OCI-LY3 (cell line): ENCODE results near the gene VWA2.

Experiments
- H2AFZ ChIP-seq: fragments of 200-600, 300-600 bp; shearing (Covaris generic); 2 replicates; pipeline ENCODE4 v1.6.0; 2014; ENCODE audit warnings: antibody characterized with exemption, low read depth, low read length
- H3K27ac ChIP-seq: fragments of 200-600, 300-600 bp; sonication (generic); 2 replicates; pipeline ENCODE4 v1.5.1; 2014; ENCODE audit warnings: mild to moderate bottlenecking, low read length, moderate library complexity, mixed read lengths
- H3K27me3 ChIP-seq: fragments of 200-600, 300-600 bp; sonication (generic); 2 replicates; pipeline ENCODE4 v1.6.1; 2014; ENCODE audit warnings: low read depth, low read length, mixed read lengths
- H3K36me3 ChIP-seq: fragments of 200-600, 300-600 bp; sonication (generic); replicated peaks from 2 replicates; pipeline ENCODE3; 2014; ENCODE audit warnings: low read depth, low read length, mixed read lengths
- H3K4me1 ChIP-seq: fragments of 300-600, 200-600 bp; sonication (generic); 2 replicates; pipeline ENCODE4 v1.6.1; 2014; ENCODE audit warnings: low read length, mixed read lengths
- H3K4me2 ChIP-seq: fragments of 200-600, 300-600 bp; sonication (generic); 2 replicates; pipeline ENCODE4 v1.6.1; 2014; ENCODE audit warnings: low read length, mixed read lengths
- H3K4me3 ChIP-seq: fragments of 300-600, 200-600 bp; sonication (generic); 2 replicates; pipeline ENCODE4 v1.5.1; 2014; ENCODE audit warnings: antibody characterized with exemption, mild to moderate bottlenecking, low read length, moderate library complexity
- H3K79me2 ChIP-seq: fragments of 300-600, 200-600 bp; shearing (Covaris generic); 2 replicates; pipeline ENCODE4 v1.6.1; 2014; ENCODE audit warnings: mild to moderate bottlenecking, low read length, mixed read lengths
- H3K9ac ChIP-seq: fragments of 300-600, 200-600 bp; shearing (Covaris generic); 2 replicates; pipeline ENCODE4 v1.6.0; 2014; ENCODE audit warnings: mild to moderate bottlenecking, low read length, moderate library complexity
- H3K9me3 ChIP-seq: fragments of 200-600, 300-600 bp; shearing (Covaris generic); 2 replicates; pipeline ENCODE4 v1.6.1; 2014; ENCODE audit warnings: low read length, mixed read lengths; ENCODE audit not compliant: insufficient read depth
- H4K20me1 ChIP-seq: fragments of 200-600, 300-600 bp; sonication (generic); 2 replicates; pipeline ENCODE4 v1.6.1; 2016; ENCODE audit warnings: low read length, mixed read lengths; ENCODE audit not compliant: insufficient read depth
- EZH2phosphoT487 ChIP-seq: fragments of 200-600 bp; shearing (Covaris generic); IDR thresholded peaks from 2 replicates; pipeline ENCODE4 v1.6.1; 2018; ENCODE audit warnings: antibody characterized with exemption, mixed run types, low read depth
- TF ChIP-seq, protein P1 (sequence below): fragments of 200-600, 300-600 bp; sonication (generic); IDR thresholded peaks from 2 replicates; pipeline ENCODE4 v1.5.1; 2014; ENCODE audit warnings: antibody characterized with exemption, low read length, low read depth

VWA2 gene

DNA sequence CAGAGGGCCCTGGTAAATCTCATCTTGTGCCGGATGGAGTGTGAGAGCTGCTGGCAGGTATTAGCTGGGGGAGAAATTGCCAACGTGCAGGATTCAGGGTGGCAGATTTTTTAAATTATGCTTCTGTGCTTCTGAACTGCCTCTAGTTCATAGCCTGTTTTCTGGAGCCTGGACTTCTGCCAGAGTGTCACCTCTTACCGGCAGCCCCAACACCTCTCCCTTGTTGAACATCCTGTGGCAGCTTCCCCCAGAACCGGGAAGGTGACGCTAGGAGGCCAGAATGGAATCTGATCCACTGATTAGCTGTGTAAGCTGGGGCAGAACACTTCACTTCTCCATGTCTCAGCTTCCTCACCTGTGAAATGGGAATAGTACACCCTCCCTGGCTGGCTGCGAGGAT, 5.1 kb downstream of the VWA2 start:
- no peaks in the 10 kb centered on the region; the same call in none of the 2 replicates for H3K27me3 ChIP-seq
- H3K9ac ChIP-seq = no peak overlapping the region
- H3K4me2 ChIP-seq = no peak overlapping the region
- H3K27ac ChIP-seq = no peak overlapping the region
- H3K36me3 ChIP-seq = no peaks in the 10 kb centered on the region
- no peak for TF ChIP-seq EZH2phosphoT487
- TF ChIP-seq, protein P1, sequence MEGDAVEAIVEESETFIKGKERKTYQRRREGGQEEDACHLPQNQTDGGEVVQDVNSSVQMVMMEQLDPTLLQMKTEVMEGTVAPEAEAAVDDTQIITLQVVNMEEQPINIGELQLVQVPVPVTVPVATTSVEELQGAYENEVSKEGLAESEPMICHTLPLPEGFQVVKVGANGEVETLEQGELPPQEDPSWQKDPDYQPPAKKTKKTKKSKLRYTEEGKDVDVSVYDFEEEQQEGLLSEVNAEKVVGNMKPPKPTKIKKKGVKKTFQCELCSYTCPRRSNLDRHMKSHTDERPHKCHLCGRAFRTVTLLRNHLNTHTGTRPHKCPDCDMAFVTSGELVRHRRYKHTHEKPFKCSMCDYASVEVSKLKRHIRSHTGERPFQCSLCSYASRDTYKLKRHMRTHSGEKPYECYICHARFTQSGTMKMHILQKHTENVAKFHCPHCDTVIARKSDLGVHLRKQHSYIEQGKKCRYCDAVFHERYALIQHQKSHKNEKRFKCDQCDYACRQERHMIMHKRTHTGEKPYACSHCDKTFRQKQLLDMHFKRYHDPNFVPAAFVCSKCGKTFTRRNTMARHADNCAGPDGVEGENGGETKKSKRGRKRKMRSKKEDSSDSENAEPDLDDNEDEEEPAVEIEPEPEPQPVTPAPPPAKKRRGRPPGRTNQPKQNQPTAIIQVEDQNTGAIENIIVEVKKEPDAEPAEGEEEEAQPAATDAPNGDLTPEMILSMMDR = no peak
- no peaks in the 10 kb centered on the region for H3K9me3 ChIP-seq
- H4K20me1 ChIP-seq = no peaks in the 10 kb centered on the region
- H2AFZ ChIP-seq = no peak overlapping the region
- no peaks in the 10 kb centered on the region for H3K79me2 ChIP-seq
- no peaks in the 10 kb centered on the region for H3K4me1 ChIP-seq
- H3K4me3 ChIP-seq = no peak overlapping the region

DNA sequence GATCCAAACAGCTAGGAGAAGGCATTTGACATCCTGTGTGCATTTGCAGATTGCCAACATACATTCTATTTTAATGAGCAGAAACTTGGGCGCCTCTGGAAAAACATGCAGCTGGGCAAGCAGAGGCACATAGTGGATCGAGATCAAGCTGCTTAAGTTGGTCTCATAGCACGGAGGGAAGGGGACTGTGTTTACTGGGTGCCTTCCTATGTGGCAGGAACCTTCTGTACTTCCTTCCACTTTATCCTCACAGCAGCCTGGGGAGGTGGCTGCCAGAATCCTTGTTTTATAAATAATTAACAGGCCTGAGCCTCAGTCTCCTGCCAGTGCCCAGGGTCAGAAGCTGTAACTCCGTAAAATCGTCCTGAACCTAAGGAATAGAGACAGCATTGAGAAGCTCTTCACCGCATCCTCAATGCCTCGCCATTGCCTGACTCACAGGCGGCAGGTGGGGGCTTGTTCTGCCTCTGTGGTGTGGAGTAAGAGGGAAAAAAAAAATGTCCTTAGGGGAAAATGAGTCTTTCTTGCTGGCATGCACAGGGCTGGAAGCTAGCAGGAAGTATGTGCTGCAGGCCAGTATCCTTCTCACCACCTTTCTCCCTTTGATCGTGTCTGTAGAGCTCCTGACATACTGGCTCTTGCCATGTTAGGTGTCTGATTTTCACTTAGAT, 6.2 kb downstream of the VWA2 start:
- Histone ChIP-seq H3K4me1 (no peaks in the 10 kb centered on the region), H3K9me3 (no peaks in the 10 kb centered on the region), H3K36me3 (no peaks in the 10 kb centered on the region), H4K20me1 (no peaks in the 10 kb centered on the region), H3K27ac (no peak overlapping the region), H3K27me3 (no peaks in the 10 kb centered on the region; the same call in none of the 2 replicates), H3K9ac (no peak overlapping the region), H3K79me2 (no peaks in the 10 kb centered on the region), H3K4me2 (no peak overlapping the region), H3K4me3 (no peak overlapping the region), H2AFZ (no peak overlapping the region)
- TF ChIP-seq, protein P1 = no peak
- TF ChIP-seq EZH2phosphoT487 = no peak

DNA sequence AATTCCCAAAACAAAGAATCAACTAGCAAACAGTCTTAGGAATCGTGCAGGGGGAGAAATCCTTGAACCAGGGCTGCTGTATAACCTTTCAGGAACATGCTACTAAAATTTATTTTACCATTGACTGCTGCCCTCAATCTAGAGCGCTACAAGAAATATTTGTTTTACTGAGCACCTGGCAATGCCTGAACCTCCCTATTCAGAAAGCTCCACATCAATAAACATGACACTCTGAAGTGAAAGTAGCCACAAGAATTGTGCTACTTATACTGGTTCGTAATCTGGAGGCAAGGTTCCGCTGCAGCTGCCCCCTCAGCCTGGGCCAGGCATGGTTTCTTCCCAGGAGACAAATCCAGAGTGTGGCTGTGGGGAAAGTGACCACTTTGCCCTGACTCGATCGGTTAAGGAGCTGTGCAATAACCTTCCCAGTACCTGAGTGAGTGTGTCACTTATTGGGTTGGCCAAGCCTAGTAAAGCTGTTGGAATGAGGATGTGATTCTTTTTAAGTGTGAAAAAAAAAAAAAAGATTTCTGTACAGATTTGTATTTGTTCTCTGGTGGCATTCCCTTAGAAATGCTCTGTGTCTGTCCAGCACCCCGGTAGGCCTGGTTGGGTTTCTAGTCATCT, 7.7 kb downstream of the VWA2 start:
- Histone ChIP-seq H3K4me1 (no peaks in the 10 kb centered on the region), H3K27me3 (no peaks in the 10 kb centered on the region; the same call in none of the 2 replicates), H3K79me2 (no peaks in the 10 kb centered on the region), H3K27ac (no peak overlapping the region), H3K9me3 (no peaks in the 10 kb centered on the region), H3K4me2 (no peak overlapping the region), H4K20me1 (no peaks in the 10 kb centered on the region), H3K9ac (no peak overlapping the region), H3K36me3 (no peaks in the 10 kb centered on the region), H2AFZ (no peak overlapping the region), H3K4me3 (no peak overlapping the region)
- no peak for TF ChIP-seq EZH2phosphoT487
- TF ChIP-seq, protein P1 = no peak

DNA sequence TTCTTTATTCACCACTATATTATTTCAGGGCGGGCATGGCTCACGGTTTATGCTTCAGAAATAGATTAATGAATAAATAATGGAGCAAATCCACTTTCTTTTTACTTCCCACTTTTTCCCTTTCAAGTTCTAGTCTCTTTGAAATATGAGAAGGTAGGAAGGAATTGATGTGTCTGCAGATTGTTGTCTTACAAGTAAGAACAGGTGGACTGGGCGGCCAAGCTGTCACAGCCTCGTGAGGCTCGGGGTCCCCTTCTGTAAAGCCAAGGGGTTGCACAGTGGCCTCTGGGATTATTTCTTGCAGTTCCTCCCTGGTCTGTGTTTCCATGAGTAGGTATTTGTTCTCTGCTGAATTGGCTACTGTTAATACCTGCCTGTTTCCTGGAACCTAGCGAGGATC, 11.2 kb downstream of the VWA2 start:
- no peak for TF ChIP-seq EZH2phosphoT487
- TF ChIP-seq, protein P1 = no peak

More for the DNA sequence above, 11.2 kb downstream of the VWA2 start:
- H3K4me3 ChIP-seq = no peak overlapping the region
- H4K20me1 ChIP-seq = no peaks in the 10 kb centered on the region
- no peaks in the 10 kb centered on the region for H3K36me3 ChIP-seq
- no peaks in the 10 kb centered on the region for H3K27me3 ChIP-seq
- no peaks in the 10 kb centered on the region for H3K4me1 ChIP-seq
- no peak overlapping the region for H3K27ac ChIP-seq
- H3K4me2 ChIP-seq = no peak overlapping the region
- H3K79me2 ChIP-seq = no peaks in the 10 kb centered on the region
- H2AFZ ChIP-seq = no peak overlapping the region
- no peak overlapping the region for H3K9ac ChIP-seq
- no peaks in the 10 kb centered on the region for H3K9me3 ChIP-seq
